Measurements from ENCODE around the gene CASP8AP2. TPM values are rescaled to one million over a fixed set of nuclear protein-coding genes. Genes with fewer than 3 reads are reported as not detected.

CASP8AP2 gene
- total and polyA plus RNA-seq, 9 of the 15 experiments (the other 6 are each of a cell fraction or from before 2014, with no cell fraction given) = 10.6 to 30.0 (median 19.1) TPM

- TF ChIP-seq ARID3A (IDR thresholded peaks at IDR 0.05; ENCODE audit: borderline replicate concordance, low read depth, low read length) (peak; percentile 77; the same call in 1 of the 2 replicates), NCOA1 (IDR thresholded peaks at IDR 0.05; ENCODE audit: low read depth) (0 out of 2 replicates have a peak, but pooled peaks have one; percentile 13), ZFPM2 (CRISPR knock-in tag; IDR thresholded peaks at IDR 0.05) (no peak), MYC (IDR thresholded peaks at IDR 0.05; ENCODE audit: low read depth, low read length) (peak; percentile 40), MYC (CRISPR knock-in tag; IDR thresholded peaks at IDR 0.05; ENCODE audit: borderline replicate concordance, low read depth) (no peak), ZBTB7A (IDR thresholded peaks at IDR 0.05; ENCODE audit: borderline replicate concordance, control insufficient read depth, low read depth, low read length) (no peak), ZNF77 (CRISPR knock-in tag; IDR thresholded peaks at IDR 0.05) (0 out of 2 replicates have a peak, but pooled peaks have one; percentile 22), E2F1 (CRISPR knock-in tag; IDR thresholded peaks at IDR 0.05) (peak; percentile 99), HDAC1 (IDR thresholded peaks at IDR 0.05) (peak in 1 of 2 experiments; percentile 52; a peak in 1 of 4 replicates), THAP12 (CRISPR knock-in tag; IDR thresholded peaks at IDR 0.05) (peak; percentile 27; the same call in 1 of the 2 replicates), FOXP1 (CRISPR knock-in tag; IDR thresholded peaks at IDR 0.05) (0 out of 2 replicates have a peak, but pooled peaks have one; percentile 32), TAL1 (IDR thresholded peaks at IDR 0.05) (0 out of 2 replicates have a peak, but pooled peaks have one; percentile 10), TCF3 (CRISPR knock-in tag; IDR thresholded peaks at IDR 0.05) (peak; percentile 44), ZNF354B (CRISPR knock-in tag; IDR thresholded peaks at IDR 0.05) (no peak), RB1 (IDR thresholded peaks at IDR 0.05; ENCODE audit: low read depth) (peak; percentile 99; the same call in 1 of the 2 replicates), BRCA1 (IDR thresholded peaks at IDR 0.05) (no peak), BRCA1 (CRISPR knock-in tag; IDR thresholded peaks at IDR 0.05) (no peak), CTBP1 (IDR thresholded peaks at IDR 0.05; ENCODE audit: borderline replicate concordance) (peak; percentile 37; the same call in 1 of the 2 replicates), TEAD1 (CRISPR knock-in tag; IDR thresholded peaks at IDR 0.05) (0 out of 4 replicates have a peak, but pooled peaks of 1 of the 2 experiments have one; percentile 13), ZBTB9 (CRISPR knock-in tag; IDR thresholded peaks at IDR 0.05) (peak; percentile 76; the same call in 1 of the 2 replicates), MTA3 (IDR thresholded peaks at IDR 0.05; ENCODE audit: borderline replicate concordance) (peak; percentile 39; the same call in 1 of the 2 replicates)
Observed at GRCh38 chr6:89829472-89830169, at the start of gene CASP8AP2 (continued).

Measured in K562 (cell line).